Fibroblast of lung (primary cell): ENCODE measurements around the gene SEPTIN12. TPM values are rescaled to one million over a fixed set of nuclear protein-coding genes. Genes with fewer than 3 reads are reported as not detected.

Experiments used
- DNase-seq, 2 donors: peaks; one replicate each; pipeline versions ENCODE4 v3.0.0 to v3.0.0-alpha.2; 2010; ENCODE audit warnings: low read depth in 2 of 2
- H2AFZ ChIP-seq: 2 replicates; pipeline ENCODE4 v1.5.1; 2012; ENCODE audit warnings: low read length, control low read depth, inconsistent platforms
- H3K27ac ChIP-seq: 2 replicates; pipeline ENCODE4 v1.5.1; 2011; ENCODE audit warnings: low read length, control low read depth; ENCODE audit not compliant: insufficient read depth
- H3K27me3 ChIP-seq: 2 replicates; pipeline ENCODE4 v1.5.1; 2011; ENCODE audit warnings: mild to moderate bottlenecking, low read length; ENCODE audit not compliant: control insufficient read depth, insufficient read depth
- H3K36me3 ChIP-seq: 2 replicates; pipeline ENCODE4 v1.5.1; 2011; ENCODE audit warnings: low read length; ENCODE audit not compliant: control insufficient read depth, insufficient read depth
- H3K4me1 ChIP-seq: 2 replicates; pipeline ENCODE4 v1.5.1; 2011; ENCODE audit warnings: low read length; ENCODE audit not compliant: control insufficient read depth, insufficient read depth; ENCODE audit errors: extremely low read depth
- H3K4me2 ChIP-seq: 2 replicates; pipeline ENCODE4 v1.5.1; 2011; ENCODE audit warnings: low read length, control low read depth; ENCODE audit not compliant: insufficient read depth; ENCODE audit errors: extremely low read depth
- H3K4me3 ChIP-seq, 4 experiments: fragments of 200-600 bp in 1 of 4; sonication (generic) in 1 of 4; replicated peaks in 1 of 4; 2 replicates each; pipeline ENCODE4 v1.5.1; 2011 to 2016; ENCODE audit warnings: low read length in 4 of 4, low read depth in 3 of 4, mild to moderate bottlenecking in 3 of 4, control low read depth in 2 of 4, inconsistent platforms in 1 of 4, mixed read lengths in 1 of 4; ENCODE audit not compliant: insufficient read depth in 1 of 4; ENCODE audit errors: control extremely low read depth in 1 of 4
- H3K79me2 ChIP-seq: 2 replicates; pipeline ENCODE4 v1.5.1; 2012; ENCODE audit warnings: mild to moderate bottlenecking, low read length, inconsistent platforms; ENCODE audit not compliant: control insufficient read depth, insufficient read depth
- H3K9ac ChIP-seq: 2 replicates; pipeline ENCODE4 v1.5.1; 2011; ENCODE audit warnings: mild to moderate bottlenecking, low read length, control low read depth; ENCODE audit not compliant: insufficient read depth
- H3K9me3 ChIP-seq: 2 replicates; pipeline ENCODE4 v1.5.1; 2012; ENCODE audit warnings: low read depth, low read length; ENCODE audit not compliant: control insufficient read depth, insufficient read depth
- H4K20me1 ChIP-seq: 2 replicates; pipeline ENCODE4 v1.5.1; 2011; ENCODE audit warnings: low read length; ENCODE audit not compliant: control insufficient read depth, insufficient read depth; ENCODE audit errors: extremely low read depth
- EZH2 ChIP-seq: IDR thresholded peaks from 2 replicates; pipeline ENCODE4 v1.5.1; 2012; ENCODE audit warnings: low read length, control low read depth, mild to moderate bottlenecking; ENCODE audit errors: missing control alignments
- polyA plus RNA-seq, 2 donors: library from polyadenylated mRNA; depleted of rRNA in 1 of 2; stranded (reverse) in 1 of 2; unstranded in 1 of 2; fragments of >200 nt; gene quantifications; 2 replicates each; pipeline ENCODE4 v1.2.1, GENCODE V29; 2011 to 2012; ENCODE audit warnings: missing spikeins in 1 of 2
- total RNA-seq: library from RNA; depleted of rRNA; stranded (reverse); fragments of >200 nt; gene quantifications from 2 replicates; pipeline ENCODE4 v1.2.1, GENCODE V29; 2014
- TF ChIP-seq, protein P1 (sequence below), 2 donors: IDR thresholded peaks in 1 of 2; conservative IDR thresholded peaks in 1 of 2; 1 replicate in 1 of 2; 2 replicates in 1 of 2; pipeline ENCODE4 v1.5.1; 2011 to 2012; ENCODE audit warnings: low read length in 2 of 2, control low read depth in 1 of 2, inconsistent platforms in 1 of 2, low read depth in 1 of 2, mild to moderate bottlenecking in 1 of 2

SEPTIN12 gene
- total and polyA plus RNA-seq, 2 donors (not counting 1 experiment from before 2014, with no cell fraction given), result not detected

DNA sequence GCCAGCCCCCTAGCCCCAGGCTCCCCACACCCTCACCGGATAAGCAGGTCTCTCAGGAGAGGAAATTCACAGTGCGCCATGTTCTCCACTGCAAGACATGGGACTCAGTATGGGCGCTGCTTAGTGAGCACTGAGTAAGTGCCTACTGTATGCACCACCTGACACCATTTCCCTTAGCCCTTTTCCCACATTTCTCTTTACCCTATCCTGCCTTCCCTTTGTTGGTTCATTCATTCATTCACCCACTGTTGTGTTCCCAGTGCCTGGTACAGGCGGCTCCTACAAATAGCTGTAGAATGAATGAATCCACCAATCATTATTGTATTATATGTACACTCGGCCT is 10.1 kb downstream of the SEPTIN12 start:
- H3K36me3 ChIP-seq, result no peaks in the 10 kb centered on the region
- no peaks in the 10 kb centered on the region for H4K20me1 ChIP-seq
- H2AFZ ChIP-seq, result no peak overlapping the region
- no peak overlapping the region for H3K4me3 ChIP-seq
- no peak overlapping the region for H3K9ac ChIP-seq
- H3K27ac ChIP-seq, result no peak overlapping the region
- H3K27me3 ChIP-seq, result no peaks in the 10 kb centered on the region
- H3K4me2 ChIP-seq, result no peak overlapping the region
- no peaks in the 10 kb centered on the region for H3K4me1 ChIP-seq
- no peak for DNase-seq
- no peak for TF ChIP-seq EZH2
- TF ChIP-seq, protein P1, sequence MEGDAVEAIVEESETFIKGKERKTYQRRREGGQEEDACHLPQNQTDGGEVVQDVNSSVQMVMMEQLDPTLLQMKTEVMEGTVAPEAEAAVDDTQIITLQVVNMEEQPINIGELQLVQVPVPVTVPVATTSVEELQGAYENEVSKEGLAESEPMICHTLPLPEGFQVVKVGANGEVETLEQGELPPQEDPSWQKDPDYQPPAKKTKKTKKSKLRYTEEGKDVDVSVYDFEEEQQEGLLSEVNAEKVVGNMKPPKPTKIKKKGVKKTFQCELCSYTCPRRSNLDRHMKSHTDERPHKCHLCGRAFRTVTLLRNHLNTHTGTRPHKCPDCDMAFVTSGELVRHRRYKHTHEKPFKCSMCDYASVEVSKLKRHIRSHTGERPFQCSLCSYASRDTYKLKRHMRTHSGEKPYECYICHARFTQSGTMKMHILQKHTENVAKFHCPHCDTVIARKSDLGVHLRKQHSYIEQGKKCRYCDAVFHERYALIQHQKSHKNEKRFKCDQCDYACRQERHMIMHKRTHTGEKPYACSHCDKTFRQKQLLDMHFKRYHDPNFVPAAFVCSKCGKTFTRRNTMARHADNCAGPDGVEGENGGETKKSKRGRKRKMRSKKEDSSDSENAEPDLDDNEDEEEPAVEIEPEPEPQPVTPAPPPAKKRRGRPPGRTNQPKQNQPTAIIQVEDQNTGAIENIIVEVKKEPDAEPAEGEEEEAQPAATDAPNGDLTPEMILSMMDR (conservative IDR thresholded peaks at IDR 0.05 in 1 of 2, IDR thresholded peaks at IDR 0.05 in 1 of 2; ENCODE audit: low read depth in 1 of 2, low read length in 2 of 2), result no peak
- H3K79me2 ChIP-seq, result no peaks in the 10 kb centered on the region
- no peaks in the 10 kb centered on the region for H3K9me3 ChIP-seq

- Histone ChIP-seq H3K4me2 (no peak overlapping the region), H3K9ac (no peak overlapping the region), H3K36me3 (no peaks in the 10 kb centered on the region), H3K9me3 (no peaks in the 10 kb centered on the region), H4K20me1 (no peaks in the 10 kb centered on the region), H2AFZ (no peak overlapping the region), H3K27me3 (no peaks in the 10 kb centered on the region), H3K79me2 (no peaks in the 10 kb centered on the region), H3K4me3 (no peak overlapping the region), H3K27ac (no peak overlapping the region), H3K4me1 (no peaks in the 10 kb centered on the region)
- TF ChIP-seq EZH2, result no peak
- TF ChIP-seq, protein P1 (conservative IDR thresholded peaks at IDR 0.05 in 1 of 2, IDR thresholded peaks at IDR 0.05 in 1 of 2; ENCODE audit: low read depth in 1 of 2, low read length in 2 of 2), result no peak
- no peak for DNase-seq
Measured at GRCh38 chr16:4777339-4778049, 10.7 kb downstream of the SEPTIN12 start.

DNA sequence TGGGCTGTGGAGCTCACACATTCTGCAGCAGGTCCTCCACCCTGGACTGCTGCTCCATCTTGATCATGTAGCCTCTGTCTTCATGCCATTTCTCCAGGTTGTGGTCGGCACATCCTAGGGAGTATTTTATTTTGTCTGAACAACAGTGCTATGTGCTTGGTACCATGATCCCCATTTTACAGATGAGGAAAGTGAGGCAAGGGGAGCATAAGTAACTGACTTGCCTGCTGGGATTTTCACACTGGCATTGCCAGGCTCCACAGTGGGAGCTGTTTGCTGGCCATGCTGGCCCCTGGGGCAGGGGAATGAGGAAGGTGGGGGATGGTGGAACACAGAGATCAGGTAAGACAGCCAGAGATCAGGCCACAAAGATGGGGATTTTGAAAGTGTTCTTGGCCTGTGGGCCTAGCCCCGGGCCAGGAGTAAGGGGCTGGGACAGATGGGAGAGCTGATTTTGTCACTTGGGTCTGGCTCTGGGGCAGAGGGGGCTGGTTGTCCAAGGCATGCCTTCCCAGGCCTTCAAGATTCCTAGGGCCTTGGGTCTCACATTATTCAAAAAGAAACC is 11.9 kb downstream of the SEPTIN12 start:
- no peak overlapping the region for H3K9ac ChIP-seq
- H3K9me3 ChIP-seq, result no peaks in the 10 kb centered on the region
- H3K27me3 ChIP-seq, result no peaks in the 10 kb centered on the region
- H3K4me3 ChIP-seq, result no peak overlapping the region
- no peak for TF ChIP-seq EZH2
- TF ChIP-seq, protein P1 (conservative IDR thresholded peaks at IDR 0.05 in 1 of 2, IDR thresholded peaks at IDR 0.05 in 1 of 2; ENCODE audit: low read depth in 1 of 2, low read length in 2 of 2), result no peak
- H3K36me3 ChIP-seq, result no peaks in the 10 kb centered on the region
- DNase-seq, result no peak
- H3K4me1 ChIP-seq, result no peaks in the 10 kb centered on the region
- no peak overlapping the region for H3K27ac ChIP-seq
- no peaks in the 10 kb centered on the region for H3K79me2 ChIP-seq
- no peaks in the 10 kb centered on the region for H4K20me1 ChIP-seq
- no peak overlapping the region for H3K4me2 ChIP-seq
- H2AFZ ChIP-seq, result no peak overlapping the region
